Measurements from ENCODE around the gene SELENON.
A peak's percentile ranks its signal among the peaks of the same experiment; 100 is the strongest.

The SELENON gene

DNA sequence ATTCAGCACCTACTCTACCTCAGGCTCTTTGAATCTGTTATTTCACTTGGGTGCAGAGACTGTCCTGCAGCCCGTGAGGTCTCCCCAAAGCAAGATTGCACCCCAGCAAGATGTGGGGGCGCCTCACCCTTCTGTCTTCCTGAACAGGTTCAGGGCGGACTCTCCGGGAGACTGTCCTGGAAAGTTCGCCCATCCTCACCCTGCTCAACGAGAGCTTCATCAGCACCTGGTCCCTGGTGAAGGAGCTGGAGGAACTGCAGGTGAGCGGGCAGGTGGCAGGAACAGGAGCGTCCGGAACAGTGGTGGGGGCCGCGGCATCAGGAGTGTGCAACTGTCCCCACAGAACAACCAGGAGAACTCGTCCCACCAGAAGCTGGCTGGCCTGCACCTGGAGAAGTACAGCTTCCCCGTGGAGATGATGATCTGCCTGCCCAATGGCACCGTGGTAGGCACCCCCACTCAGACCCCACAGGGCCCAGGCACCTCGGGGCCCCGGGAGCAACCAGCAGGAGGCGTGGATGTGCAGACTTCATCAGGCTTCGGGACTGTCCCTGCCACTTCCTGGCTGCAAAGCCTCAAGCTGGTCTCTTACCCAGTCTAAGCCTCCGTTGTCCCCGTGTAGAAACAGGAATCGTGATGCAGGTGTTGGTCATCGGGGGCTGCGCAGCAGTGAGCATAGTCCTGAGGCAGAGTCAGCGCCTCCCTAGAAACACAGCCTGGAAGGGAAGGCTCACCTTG is 13.9 kb downstream of the SELENON start:
- H3K36me3 ChIP-seq (ENCODE audit: control insufficient read depth in 2 of 2, insufficient read depth in 1 of 2, low read length in 2 of 2) = peaks cover 7 to 77% of the 10 kb centered on the region in 2 experiments; a peak in 2 of 3 replicates
- TF ChIP-seq ZNF248 (tag by site-specific recombination; IDR thresholded peaks at IDR 0.05) (no peak), ZNF341 (tag by site-specific recombination; IDR thresholded peaks at IDR 0.05; ENCODE audit: low read depth) (no peak), GLIS1 (tag by site-specific recombination; IDR thresholded peaks at IDR 0.05) (peak; percentile 46), GLIS2 (tag by site-specific recombination; IDR thresholded peaks at IDR 0.05) (0 out of 2 replicates have a peak, but pooled peaks have one; percentile 29), ZFP69B (tag by site-specific recombination; IDR thresholded peaks at IDR 0.05) (no peak), ZNF114 (tag by site-specific recombination; IDR thresholded peaks at IDR 0.05) (no peak)
- TF ChIP-seq, protein P1, sequence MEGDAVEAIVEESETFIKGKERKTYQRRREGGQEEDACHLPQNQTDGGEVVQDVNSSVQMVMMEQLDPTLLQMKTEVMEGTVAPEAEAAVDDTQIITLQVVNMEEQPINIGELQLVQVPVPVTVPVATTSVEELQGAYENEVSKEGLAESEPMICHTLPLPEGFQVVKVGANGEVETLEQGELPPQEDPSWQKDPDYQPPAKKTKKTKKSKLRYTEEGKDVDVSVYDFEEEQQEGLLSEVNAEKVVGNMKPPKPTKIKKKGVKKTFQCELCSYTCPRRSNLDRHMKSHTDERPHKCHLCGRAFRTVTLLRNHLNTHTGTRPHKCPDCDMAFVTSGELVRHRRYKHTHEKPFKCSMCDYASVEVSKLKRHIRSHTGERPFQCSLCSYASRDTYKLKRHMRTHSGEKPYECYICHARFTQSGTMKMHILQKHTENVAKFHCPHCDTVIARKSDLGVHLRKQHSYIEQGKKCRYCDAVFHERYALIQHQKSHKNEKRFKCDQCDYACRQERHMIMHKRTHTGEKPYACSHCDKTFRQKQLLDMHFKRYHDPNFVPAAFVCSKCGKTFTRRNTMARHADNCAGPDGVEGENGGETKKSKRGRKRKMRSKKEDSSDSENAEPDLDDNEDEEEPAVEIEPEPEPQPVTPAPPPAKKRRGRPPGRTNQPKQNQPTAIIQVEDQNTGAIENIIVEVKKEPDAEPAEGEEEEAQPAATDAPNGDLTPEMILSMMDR (tag by site-specific recombination; IDR thresholded peaks at IDR 0.05) = no peak
- POLR2A ChIA-PET = no interaction called here
- no peak overlapping the region for H3K27ac ChIP-seq (ENCODE audit: extremely low read depth, low read depth, low read length)
- H3K4me3 ChIP-seq (ENCODE audit: low read depth, low read length) = no peak overlapping the region
- H3K9me3 ChIP-seq (ENCODE audit: control insufficient read depth, insufficient read depth, low read depth, low read length) = no peaks in the 10 kb centered on the region
- H3K4me1 ChIP-seq (ENCODE audit: control insufficient read depth, insufficient read depth, low read length) = peaks cover 5% of the 10 kb centered on the region; the same call in 1 of the 2 replicates
- CTCF ChIA-PET = interaction anchor here (0.7 kb wide), 1 partner anchor 249 kb away, joined by 3 read pairs; no protein-coding TSS in a partner anchor

DNA sequence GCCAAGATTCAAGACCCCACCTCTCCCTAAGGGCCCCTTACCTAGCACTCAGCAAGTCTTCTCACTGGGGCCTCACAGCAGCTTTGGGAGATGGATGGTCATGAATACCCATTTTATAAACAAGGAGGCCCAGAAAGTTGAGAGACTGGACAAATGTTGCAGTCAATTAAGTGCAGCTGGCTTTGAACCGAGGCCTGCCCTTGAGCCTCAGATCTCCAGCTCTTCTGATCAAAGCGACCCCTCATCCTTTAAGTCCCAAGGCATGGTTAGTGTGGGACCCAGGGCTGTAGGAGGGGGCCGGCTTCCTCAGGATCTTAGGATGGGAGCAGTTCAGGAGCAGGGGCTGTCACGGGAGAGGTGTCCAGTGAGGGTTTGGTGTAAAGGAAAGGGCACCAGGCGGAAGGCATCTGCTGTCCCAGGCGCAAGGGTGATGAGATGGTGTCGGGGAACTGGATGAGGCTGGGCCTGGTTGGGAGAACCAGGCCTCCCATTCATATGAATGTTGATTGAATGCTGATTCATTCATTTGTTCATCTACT is 14.6 kb downstream of the SELENON start:
- Histone ChIP-seq H3K27ac (ENCODE audit: extremely low read depth, low read depth, low read length) (no peak overlapping the region), H3K36me3 (ENCODE audit: control insufficient read depth in 2 of 2, insufficient read depth in 1 of 2, low read length in 2 of 2) (peaks cover 7 to 70% of the 10 kb centered on the region in 2 experiments; a peak in 2 of 3 replicates), H3K9me3 (ENCODE audit: control insufficient read depth, insufficient read depth, low read depth, low read length) (no peaks in the 10 kb centered on the region), H3K4me1 (ENCODE audit: control insufficient read depth, insufficient read depth, low read length) (peaks cover 6% of the 10 kb centered on the region; the same call in 1 of the 2 replicates), H3K4me3 (ENCODE audit: low read depth, low read length) (no peak overlapping the region)
- ChIA-PET POLR2A (no interaction called here), CTCF (interaction anchor here (0.7 kb wide), 1 partner anchor 250 kb away, joined by 3 read pairs; no protein-coding TSS in a partner anchor)
- TF ChIP-seq ZNF776 (tag by site-specific recombination; IDR thresholded peaks at IDR 0.05; ENCODE audit: borderline replicate concordance) = no peak

DNA sequence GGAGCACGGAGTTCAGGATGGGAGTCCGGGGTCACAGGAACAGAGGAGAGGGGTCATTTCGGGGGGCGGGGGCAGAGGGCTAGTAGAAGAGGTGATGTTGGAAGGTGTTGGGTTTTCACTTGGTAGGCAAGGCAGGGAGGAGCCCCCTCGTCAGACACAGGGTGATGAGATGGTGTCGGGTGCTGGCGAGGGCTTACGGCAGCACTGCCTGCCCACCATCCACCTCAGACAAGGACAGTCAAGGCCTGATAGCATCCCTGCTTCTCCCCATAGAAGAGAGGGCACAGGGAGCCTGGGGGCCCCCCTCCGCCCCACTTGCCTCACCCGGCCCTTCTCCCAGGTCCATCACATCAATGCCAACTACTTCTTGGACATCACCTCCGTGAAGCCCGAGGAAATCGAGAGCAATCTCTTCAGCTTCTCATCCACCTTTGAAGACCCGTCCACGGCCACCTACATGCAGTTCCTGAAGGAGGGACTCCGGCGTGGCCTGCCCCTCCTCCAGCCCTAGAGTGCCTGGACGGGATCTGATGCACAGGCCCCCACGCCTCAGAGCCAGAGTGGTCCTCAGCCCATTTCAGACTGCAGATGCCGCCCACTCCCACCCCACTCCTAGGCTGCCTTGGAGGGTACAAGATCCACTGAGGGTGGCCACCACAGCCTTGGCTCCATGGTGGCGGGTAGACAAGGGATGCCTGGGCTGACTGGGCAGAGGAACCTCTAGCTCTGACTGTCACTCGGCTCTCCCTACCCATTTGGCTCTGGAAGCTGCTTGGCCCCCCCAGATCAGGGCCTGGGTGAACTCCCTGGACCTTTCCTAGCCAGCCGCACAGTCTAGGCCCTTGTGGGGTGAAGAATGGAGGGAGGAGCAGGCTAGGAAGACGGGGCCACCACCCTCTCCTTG is 15.5 kb downstream of the SELENON start:
- H3K36me3 ChIP-seq (ENCODE audit: control insufficient read depth in 2 of 2, insufficient read depth in 1 of 2, low read length in 2 of 2) = peaks cover 7 to 61% of the 10 kb centered on the region in 2 experiments; a peak in 2 of 3 replicates
- H3K9me3 ChIP-seq (ENCODE audit: control insufficient read depth, insufficient read depth, low read depth, low read length) = no peaks in the 10 kb centered on the region
- no peak overlapping the region for H3K27ac ChIP-seq (ENCODE audit: extremely low read depth, low read depth, low read length)
- H3K4me3 ChIP-seq (ENCODE audit: low read depth, low read length) = no peak overlapping the region
- ChIA-PET POLR2A (no interaction called here), CTCF (no interaction called here)
- H3K4me1 ChIP-seq (ENCODE audit: control insufficient read depth, insufficient read depth, low read length) = peaks cover 6% of the 10 kb centered on the region; the same call in 1 of the 2 replicates
- TF ChIP-seq ZNF610 (tag by site-specific recombination; IDR thresholded peaks at IDR 0.05; ENCODE audit: borderline replicate concordance) (no peak), ZNF792 (tag by site-specific recombination; IDR thresholded peaks at IDR 0.05) (no peak), ZNF202 (tag by site-specific recombination; IDR thresholded peaks at IDR 0.05; ENCODE audit: borderline replicate concordance) (no peak), ZNF626 (tag by site-specific recombination; IDR thresholded peaks at IDR 0.05) (no peak), ZNF561 (tag by site-specific recombination; IDR thresholded peaks at IDR 0.05; ENCODE audit: borderline replicate concordance) (no peak), ZNF157 (tag by site-specific recombination; IDR thresholded peaks at IDR 0.05) (no peak), ZNF837 (tag by site-specific recombination; IDR thresholded peaks at IDR 0.05) (no peak)
- TF ChIP-seq, protein P2, sequence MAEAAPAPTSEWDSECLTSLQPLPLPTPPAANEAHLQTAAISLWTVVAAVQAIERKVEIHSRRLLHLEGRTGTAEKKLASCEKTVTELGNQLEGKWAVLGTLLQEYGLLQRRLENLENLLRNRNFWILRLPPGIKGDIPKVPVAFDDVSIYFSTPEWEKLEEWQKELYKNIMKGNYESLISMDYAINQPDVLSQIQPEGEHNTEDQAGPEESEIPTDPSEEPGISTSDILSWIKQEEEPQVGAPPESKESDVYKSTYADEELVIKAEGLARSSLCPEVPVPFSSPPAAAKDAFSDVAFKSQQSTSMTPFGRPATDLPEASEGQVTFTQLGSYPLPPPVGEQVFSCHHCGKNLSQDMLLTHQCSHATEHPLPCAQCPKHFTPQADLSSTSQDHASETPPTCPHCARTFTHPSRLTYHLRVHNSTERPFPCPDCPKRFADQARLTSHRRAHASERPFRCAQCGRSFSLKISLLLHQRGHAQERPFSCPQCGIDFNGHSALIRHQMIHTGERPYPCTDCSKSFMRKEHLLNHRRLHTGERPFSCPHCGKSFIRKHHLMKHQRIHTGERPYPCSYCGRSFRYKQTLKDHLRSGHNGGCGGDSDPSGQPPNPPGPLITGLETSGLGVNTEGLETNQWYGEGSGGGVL (tag by site-specific recombination; IDR thresholded peaks at IDR 0.05) = no peak
- TF ChIP-seq, protein P3, sequence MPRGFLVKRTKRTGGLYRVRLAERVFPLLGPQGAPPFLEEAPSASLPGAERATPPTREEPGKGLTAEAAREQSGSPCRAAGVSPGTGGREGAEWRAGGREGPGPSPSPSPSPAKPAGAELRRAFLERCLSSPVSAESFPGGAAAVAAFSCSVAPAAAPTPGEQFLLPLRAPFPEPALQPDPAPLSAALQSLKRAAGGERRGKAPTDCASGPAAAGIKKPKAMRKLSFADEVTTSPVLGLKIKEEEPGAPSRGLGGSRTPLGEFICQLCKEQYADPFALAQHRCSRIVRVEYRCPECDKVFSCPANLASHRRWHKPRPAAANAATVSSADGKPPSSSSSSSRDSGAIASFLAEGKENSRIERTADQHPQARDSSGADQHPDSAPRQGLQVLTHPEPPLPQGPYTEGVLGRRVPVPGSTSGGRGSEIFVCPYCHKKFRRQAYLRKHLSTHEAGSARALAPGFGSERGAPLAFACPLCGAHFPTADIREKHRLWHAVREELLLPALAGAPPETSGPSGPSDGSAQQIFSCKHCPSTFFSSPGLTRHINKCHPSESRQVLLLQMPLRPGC (tag by site-specific recombination; IDR thresholded peaks at IDR 0.05) = no peak
- TF ChIP-seq, protein P4, sequence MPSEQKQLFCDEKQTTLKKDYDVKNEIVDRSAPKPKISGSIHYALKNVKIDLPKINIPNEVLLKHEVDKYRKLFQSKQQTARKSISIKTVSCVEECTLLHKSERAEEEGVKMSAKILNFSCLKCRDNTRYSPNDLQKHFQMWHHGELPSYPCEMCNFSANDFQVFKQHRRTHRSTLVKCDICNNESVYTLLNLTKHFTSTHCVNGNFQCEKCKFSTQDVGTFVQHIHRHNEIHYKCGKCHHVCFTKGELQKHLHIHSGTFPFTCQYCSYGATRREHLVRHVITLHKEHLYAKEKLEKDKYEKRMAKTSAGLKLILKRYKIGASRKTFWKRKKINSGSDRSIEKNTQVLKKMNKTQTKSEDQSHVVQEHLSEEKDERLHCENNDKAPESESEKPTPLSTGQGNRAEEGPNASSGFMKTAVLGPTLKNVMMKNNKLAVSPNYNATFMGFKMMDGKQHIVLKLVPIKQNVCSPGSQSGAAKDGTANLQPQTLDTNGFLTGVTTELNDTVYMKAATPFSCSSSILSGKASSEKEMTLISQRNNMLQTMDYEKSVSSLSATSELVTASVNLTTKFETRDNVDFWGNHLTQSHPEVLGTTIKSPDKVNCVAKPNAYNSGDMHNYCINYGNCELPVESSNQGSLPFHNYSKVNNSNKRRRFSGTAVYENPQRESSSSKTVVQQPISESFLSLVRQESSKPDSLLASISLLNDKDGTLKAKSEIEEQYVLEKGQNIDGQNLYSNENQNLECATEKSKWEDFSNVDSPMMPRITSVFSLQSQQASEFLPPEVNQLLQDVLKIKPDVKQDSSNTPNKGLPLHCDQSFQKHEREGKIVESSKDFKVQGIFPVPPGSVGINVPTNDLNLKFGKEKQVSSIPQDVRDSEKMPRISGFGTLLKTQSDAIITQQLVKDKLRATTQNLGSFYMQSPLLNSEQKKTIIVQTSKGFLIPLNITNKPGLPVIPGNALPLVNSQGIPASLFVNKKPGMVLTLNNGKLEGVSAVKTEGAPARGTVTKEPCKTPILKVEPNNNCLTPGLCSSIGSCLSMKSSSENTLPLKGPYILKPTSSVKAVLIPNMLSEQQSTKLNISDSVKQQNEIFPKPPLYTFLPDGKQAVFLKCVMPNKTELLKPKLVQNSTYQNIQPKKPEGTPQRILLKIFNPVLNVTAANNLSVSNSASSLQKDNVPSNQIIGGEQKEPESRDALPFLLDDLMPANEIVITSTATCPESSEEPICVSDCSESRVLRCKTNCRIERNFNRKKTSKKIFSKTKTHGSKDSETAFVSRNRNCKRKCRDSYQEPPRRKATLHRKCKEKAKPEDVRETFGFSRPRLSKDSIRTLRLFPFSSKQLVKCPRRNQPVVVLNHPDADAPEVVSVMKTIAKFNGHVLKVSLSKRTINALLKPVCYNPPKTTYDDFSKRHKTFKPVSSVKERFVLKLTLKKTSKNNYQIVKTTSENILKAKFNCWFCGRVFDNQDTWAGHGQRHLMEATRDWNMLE (tag by site-specific recombination; conservative IDR thresholded peaks at IDR 0.05; ENCODE audit: low read depth) = no peak

All from HEK293 (cell line).